ENCODE data around the gene FAM81B.

DNA sequence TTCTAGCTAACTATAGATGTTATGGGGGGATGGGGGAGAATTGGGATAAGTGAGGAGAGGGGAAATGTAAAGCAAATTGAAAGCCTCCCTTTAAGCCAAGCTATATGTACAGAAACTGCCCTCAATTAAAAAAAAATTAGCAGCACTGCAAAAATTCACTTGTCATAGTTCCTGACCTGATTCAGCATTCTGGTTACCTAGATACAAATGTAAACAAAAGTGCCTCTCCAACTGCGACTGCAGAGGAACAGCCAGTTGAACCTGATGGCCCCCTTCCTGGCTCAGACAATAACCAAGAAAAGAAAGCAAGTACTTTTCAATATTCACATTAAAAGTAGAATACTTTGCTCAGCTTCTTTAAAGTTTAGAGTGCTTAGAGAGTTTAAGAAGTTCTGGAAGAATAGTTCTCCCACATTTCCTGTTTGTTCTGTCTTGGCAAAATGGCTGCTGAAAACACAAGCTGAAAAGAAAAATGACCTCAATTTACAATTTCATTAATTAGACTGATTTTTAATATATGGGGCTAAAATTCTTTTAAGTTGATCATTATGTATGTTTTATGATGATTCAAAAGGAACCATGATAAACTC lies 1.5 kb downstream of the FAM81B start:
- TF ChIP-seq, protein P1, sequence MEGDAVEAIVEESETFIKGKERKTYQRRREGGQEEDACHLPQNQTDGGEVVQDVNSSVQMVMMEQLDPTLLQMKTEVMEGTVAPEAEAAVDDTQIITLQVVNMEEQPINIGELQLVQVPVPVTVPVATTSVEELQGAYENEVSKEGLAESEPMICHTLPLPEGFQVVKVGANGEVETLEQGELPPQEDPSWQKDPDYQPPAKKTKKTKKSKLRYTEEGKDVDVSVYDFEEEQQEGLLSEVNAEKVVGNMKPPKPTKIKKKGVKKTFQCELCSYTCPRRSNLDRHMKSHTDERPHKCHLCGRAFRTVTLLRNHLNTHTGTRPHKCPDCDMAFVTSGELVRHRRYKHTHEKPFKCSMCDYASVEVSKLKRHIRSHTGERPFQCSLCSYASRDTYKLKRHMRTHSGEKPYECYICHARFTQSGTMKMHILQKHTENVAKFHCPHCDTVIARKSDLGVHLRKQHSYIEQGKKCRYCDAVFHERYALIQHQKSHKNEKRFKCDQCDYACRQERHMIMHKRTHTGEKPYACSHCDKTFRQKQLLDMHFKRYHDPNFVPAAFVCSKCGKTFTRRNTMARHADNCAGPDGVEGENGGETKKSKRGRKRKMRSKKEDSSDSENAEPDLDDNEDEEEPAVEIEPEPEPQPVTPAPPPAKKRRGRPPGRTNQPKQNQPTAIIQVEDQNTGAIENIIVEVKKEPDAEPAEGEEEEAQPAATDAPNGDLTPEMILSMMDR (IDR thresholded peaks at IDR 0.05): no peak
- no peak for TF ChIP-seq POLR2A (IDR thresholded peaks at IDR 0.05)
